ENCODE results near the gene RSPRY1. TPM values are rescaled to one million over a fixed set of nuclear protein-coding genes. Genes with fewer than 3 reads are reported as not detected.

The RSPRY1 gene
- total RNA-seq = 39.3 and 44.0 TPM in 2 replicates

GRCh38 chr16:57185945-57186871 is at the start of gene RSPRY1, which contains the start of gene PSME3IP1:
RSPRY1 (plus strand) TSS chr16:57186329; CDS start chr16:57204659, 18,330 bp downstream.
PSME3IP1 (minus strand) TSS chr16:57186039; CDS start chr16:57173854, 12,185 bp downstream.

DNA sequence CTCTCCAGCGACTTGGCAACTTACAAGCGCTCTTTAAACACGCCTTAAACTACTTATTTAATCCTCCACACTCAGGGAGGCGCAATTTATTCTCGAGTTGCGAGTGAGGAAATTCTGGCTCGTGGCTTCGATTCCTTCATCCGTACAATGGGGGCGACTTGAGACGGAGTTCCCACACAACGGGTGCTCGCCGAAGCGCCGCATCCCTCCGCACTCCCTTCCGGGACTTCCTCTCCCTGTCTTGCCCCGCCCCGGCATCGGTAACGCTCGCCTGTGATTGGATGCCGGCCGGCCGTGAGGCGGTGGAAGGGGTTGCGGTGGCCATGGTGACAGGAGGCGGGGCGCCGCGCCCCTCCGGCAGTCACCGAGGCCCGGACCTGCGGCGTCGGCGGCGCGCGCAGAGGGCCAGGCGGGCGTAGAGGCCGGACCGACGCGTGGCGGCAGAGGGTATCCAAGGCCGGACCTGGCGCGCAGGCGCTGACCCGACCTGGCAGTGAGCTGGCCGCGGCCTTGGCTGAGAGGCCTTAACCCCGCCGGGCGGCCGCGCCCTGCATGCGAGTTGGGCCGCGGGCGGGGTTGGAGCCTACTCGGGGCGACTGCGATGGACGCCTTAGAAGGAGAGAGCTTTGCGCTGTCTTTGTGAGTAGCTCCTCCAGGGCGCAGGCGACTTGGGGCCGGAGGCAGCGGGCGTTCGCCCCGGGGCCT is 58.8 kb downstream of the RSPRY1 start, which contains the start of gene ARL2BP:
TSS of gene ARL2BP (plus strand) at position 493 of the 705 bp plus-strand sequence. CDS start at position 602, 109 bp downstream.

DNA sequence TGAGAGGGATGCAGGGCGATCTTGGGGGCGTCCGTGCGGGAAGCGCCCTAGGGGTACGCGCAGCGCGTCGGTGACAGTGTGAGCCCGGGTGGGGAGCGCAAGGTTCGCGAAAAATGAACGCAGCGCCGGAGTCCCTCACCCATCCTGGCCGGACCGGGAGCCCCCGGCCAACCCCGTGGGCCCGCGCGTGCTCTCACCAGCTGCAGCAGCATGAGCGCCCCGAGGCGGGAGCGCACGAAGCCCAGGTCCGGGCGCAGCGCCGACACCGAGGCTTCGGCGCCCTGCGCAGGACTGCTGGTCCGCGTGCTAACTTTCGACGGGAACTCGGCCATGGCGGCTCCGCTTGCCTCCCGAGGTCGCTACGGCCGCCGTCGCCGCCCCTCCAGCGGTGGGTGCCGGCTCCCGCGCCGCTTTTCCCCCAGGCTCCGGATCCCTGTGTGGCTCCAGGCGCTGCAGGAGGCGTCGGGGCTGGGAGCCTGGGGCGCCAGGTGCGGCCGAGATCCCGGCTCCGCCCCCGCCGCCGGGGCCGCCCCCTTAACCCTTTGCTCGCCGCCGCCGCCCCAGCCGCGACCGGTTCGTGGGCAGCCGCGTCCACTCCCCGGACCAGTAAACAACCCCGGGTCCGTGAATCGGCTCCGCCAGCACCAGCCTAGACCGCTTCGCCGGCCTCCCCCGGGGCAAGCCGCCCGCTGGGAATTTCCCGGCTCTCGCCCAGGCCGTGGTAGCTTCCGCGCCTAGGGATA is 98.3 kb downstream of the RSPRY1 start, which contains the start of gene PLLP:
TSS of gene PLLP (minus strand) at position 464 of the 743 bp plus-strand sequence. CDS start at position 332, 132 bp downstream.

Other genes with a start within 250 kb of the RSPRY1 start
- gene CETP, start 224.4 kb upstream of the RSPRY1 start, total RNA-seq = 34.1 and 41.9 TPM in 2 replicates
- gene NLRC5, start 196.8 kb upstream of the RSPRY1 start, total RNA-seq = 6.4 and 11.2 TPM in 2 replicates
- gene CPNE2, start 93.7 kb upstream of the RSPRY1 start, total RNA-seq = 50.2 and 55.0 TPM in 2 replicates
- gene PSME3IP1, start 290 bp upstream of the RSPRY1 start, total RNA-seq = 47.6 and 69.2 TPM in 2 replicates
- gene ARL2BP, start 58.9 kb downstream of the RSPRY1 start, total RNA-seq = 40.7 and 50.2 TPM in 2 replicates
- 2.7 and 3.5 TPM in 2 replicates for gene PLLP, start 98.3 kb downstream of the RSPRY1 start, total RNA-seq
- gene CCL22, start 172.5 kb downstream of the RSPRY1 start, total RNA-seq = not detected in 2 replicates
- gene CX3CL1, start 186.2 kb downstream of the RSPRY1 start, total RNA-seq = 0.17 and 1.7 TPM in 2 replicates
- not detected in 2 replicates for gene CCL17, start 218.4 kb downstream of the RSPRY1 start, total RNA-seq

All from dermis lymphatic vessel endothelial cell (primary cell).